ENCODE results near the gene EXOC4.

The EXOC4 gene

DNA sequence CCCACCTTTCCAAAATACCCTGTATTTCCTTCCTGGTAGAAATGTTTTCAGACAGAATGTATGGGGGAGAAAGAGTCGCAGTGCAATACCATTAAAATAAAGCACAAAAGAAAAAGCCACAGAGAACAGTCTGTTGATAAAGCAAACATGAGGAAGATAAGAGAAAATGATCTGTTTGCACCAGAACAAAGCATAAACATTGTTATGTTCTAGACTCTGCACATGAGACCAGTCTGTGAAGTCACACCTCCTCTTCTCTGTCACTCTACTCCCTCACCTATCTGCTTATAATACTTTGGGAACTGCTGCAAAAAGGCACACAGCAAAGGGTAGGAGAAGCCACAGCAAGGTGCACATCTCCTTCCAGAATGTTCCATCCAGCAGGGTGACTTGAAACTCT is 807.0 kb downstream of the EXOC4 start:
- TF ChIP-seq, protein P1, sequence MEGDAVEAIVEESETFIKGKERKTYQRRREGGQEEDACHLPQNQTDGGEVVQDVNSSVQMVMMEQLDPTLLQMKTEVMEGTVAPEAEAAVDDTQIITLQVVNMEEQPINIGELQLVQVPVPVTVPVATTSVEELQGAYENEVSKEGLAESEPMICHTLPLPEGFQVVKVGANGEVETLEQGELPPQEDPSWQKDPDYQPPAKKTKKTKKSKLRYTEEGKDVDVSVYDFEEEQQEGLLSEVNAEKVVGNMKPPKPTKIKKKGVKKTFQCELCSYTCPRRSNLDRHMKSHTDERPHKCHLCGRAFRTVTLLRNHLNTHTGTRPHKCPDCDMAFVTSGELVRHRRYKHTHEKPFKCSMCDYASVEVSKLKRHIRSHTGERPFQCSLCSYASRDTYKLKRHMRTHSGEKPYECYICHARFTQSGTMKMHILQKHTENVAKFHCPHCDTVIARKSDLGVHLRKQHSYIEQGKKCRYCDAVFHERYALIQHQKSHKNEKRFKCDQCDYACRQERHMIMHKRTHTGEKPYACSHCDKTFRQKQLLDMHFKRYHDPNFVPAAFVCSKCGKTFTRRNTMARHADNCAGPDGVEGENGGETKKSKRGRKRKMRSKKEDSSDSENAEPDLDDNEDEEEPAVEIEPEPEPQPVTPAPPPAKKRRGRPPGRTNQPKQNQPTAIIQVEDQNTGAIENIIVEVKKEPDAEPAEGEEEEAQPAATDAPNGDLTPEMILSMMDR (IDR thresholded peaks at IDR 0.05; ENCODE audit: low read depth, low read length) = no peak
- H3K4me3 ChIP-seq (replicated peaks in 1 of 2; ENCODE audit: low read depth in 2 of 2, low read length in 2 of 2) = no peak overlapping the region
- no peak for DNase-seq (ENCODE audit: low read depth in 2 of 2)

DNA sequence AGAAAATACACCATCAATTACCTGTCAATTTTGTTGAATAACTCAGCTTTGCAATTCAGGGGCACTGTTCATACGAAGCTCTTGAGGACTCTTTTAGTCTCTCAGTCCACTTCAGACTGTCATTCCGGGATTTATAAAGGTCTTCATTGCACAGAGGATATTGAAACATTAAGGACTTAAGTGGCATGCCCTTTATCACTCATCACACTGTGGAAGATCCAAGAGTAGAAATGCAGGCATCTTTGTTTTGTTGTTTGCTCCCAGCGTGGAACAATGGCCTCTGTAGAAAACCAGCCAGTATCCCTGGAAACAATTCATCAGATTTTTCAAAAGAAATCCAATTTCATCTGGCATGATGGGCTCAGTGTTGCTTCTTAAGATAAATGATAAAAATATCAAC is 808.0 kb downstream of the EXOC4 start:
- no peak overlapping the region for H3K4me3 ChIP-seq (replicated peaks in 1 of 2; ENCODE audit: low read depth in 2 of 2, low read length in 2 of 2)
- no peak for DNase-seq (ENCODE audit: low read depth in 2 of 2)
- TF ChIP-seq, protein P1 (IDR thresholded peaks at IDR 0.05; ENCODE audit: low read depth, low read length) = no peak

DNA sequence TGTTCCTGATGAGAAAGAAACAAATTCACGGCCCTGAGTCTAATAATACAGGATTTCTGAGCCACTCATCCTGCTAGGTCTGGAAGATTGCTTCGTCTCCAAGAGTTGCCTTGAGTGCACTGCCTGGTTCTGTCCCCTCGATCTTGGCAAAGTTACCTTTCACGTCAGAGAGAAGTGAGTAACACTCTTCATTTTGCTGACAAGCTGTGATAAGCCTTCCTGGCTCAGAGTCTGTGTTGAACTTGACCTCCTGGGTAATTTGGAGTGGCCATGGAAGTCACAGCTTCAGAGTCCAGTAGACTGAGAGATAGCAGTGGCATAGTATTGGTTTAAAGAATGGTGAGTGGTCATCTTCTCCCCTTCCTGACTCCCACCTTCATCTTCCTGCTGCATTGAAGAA is 809.6 kb downstream of the EXOC4 start:
- H3K4me3 ChIP-seq (replicated peaks in 1 of 2; ENCODE audit: low read depth in 2 of 2, low read length in 2 of 2) = no peak overlapping the region
- TF ChIP-seq, protein P1 (IDR thresholded peaks at IDR 0.05; ENCODE audit: low read depth, low read length) = no peak

DNA sequence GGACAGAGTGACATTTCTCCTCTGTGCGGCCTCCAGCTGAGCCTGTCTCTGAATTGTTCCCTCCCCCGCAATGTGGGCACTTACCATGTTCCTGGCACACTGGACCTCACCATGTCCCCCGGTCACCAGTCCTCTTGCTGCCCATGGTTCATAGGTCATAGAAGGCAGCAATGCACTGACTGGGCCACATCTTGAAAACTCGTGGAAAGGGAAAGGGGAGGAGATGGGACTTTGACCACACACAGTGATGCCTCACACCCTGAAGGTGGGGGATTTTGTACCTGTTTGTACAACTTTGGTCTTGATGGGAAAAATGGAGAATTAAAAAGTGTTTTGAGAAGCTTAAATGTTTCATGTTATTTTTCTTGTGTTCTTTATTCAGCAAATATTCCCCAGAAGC is 812.5 kb downstream of the EXOC4 start:
- no peak overlapping the region for H3K4me3 ChIP-seq (replicated peaks in 1 of 2; ENCODE audit: low read depth in 2 of 2, low read length in 2 of 2)
- TF ChIP-seq, protein P1 (IDR thresholded peaks at IDR 0.05; ENCODE audit: low read depth, low read length) = no peak
- DNase-seq (ENCODE audit: low read depth in 2 of 2) = no peak

More for the DNA sequence above, 809.6 kb downstream of the EXOC4 start:
- DNase-seq (ENCODE audit: low read depth in 2 of 2) = peak in 1 of 2 donors; percentile 11

DNA sequence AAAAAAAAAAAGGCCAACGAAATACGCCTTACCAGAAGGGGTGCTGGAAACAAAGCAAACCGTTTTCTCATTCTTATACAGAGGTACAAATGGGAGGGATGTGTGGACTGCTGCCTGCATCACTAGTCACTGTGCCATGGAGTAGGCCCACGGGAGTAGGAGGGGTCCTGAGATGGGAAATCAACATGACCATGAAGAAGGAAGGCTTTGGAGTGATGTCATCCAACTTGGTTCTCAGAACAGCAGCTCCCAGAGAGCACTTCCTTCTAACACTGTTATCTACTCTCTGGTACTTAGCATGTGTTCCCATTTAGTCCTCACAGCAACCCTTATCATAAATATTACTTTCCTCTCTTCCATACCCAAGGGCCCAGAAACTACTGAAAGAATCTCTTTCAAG is 814.3 kb downstream of the EXOC4 start:
- TF ChIP-seq, protein P1 (IDR thresholded peaks at IDR 0.05; ENCODE audit: low read depth, low read length) = no peak
- DNase-seq (ENCODE audit: low read depth in 2 of 2) = no peak
- no peak overlapping the region for H3K4me3 ChIP-seq (replicated peaks in 1 of 2; ENCODE audit: low read depth in 2 of 2, low read length in 2 of 2)

DNA sequence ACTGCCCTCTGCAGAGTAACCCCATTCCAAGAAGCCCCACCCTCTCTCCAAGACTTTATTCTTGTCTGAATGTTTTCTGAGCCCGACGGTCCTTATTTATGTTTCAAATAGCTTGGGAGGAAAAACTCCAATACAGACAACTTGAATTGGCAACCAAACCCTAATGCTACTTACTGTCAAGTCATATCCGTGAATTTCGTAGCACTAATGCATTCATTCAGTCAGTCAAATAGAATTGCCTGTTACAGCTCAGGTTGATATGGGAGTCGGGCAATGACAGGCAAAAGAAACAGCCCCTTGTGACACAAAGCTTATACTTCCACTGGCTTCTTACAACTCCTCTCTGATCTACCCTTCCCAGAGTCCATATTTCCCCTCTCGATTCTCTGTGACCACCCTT is 815.8 kb downstream of the EXOC4 start:
- no peak for DNase-seq (ENCODE audit: low read depth in 2 of 2)
- TF ChIP-seq, protein P1 (IDR thresholded peaks at IDR 0.05; ENCODE audit: low read depth, low read length) = no peak
- H3K4me3 ChIP-seq (replicated peaks in 1 of 2; ENCODE audit: low read depth in 2 of 2, low read length in 2 of 2) = no peak overlapping the region

DNA sequence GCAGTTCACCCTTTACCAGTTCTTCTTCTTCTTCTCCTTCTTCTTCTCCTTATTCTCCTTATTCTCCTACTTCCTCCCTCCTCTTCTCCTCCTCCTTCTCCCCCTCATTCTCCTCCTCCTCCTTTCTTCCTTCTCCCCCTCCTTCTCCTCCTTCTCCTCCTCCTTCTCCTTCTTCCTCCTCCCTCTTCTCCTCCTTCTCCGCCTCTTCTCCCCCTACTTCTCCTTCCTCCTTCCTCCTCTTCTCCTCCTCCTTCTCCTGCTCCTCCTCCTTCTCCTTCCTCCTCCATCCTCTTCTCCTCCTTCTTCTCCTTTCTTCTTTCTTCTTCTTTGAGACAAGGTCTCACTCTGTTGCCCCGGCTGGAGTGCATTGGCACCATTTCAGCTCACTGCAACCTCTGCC is 816.3 kb downstream of the EXOC4 start:
- TF ChIP-seq, protein P1 (IDR thresholded peaks at IDR 0.05; ENCODE audit: low read depth, low read length) = no peak
- DNase-seq (ENCODE audit: low read depth in 2 of 2) = no peak
- no peak overlapping the region for H3K4me3 ChIP-seq (replicated peaks in 1 of 2; ENCODE audit: low read depth in 2 of 2, low read length in 2 of 2)

All from cardiac fibroblast (primary cell).